ENCODE data around the gene CHRD.

Gene CHRD

GRCh38 chr3:184353546-184353941 lies 26.3 kb upstream of the CHRD start:
- H3K9ac ChIP-seq (ENCODE audit: insufficient read length, low read depth), result no peak overlapping the region
- H3K27me3 ChIP-seq (ENCODE audit: insufficient read depth, insufficient read length), result no peaks in the 10 kb centered on the region
- no peak for TF ChIP-seq ZNF274 (IDR thresholded peaks at IDR 0.05; ENCODE audit: low read depth, low read length)
- no peak for TF ChIP-seq SUZ12 (IDR thresholded peaks at IDR 0.05; ENCODE audit: extremely low read depth, insufficient read depth, insufficient read length)
- TF ChIP-seq YY1 (IDR thresholded peaks at IDR 0.05; ENCODE audit: insufficient read depth, insufficient read length), result no peak
- peaks cover 24% of the 10 kb centered on the region for H3K4me1 ChIP-seq (ENCODE audit: insufficient read depth, insufficient read length)
- H3K4me3 ChIP-seq (ENCODE audit: insufficient read length, low read depth), result no peak overlapping the region
- peaks cover 80% of the 10 kb centered on the region for H3K36me3 ChIP-seq (ENCODE audit: insufficient read depth, insufficient read length, low read length)
- H3K9me3 ChIP-seq (ENCODE audit: insufficient read depth, low read length), result no peaks in the 10 kb centered on the region
- DNase-seq (ENCODE audit: low read depth, low spot score), result no peak

- Histone ChIP-seq H3K4me1 (ENCODE audit: insufficient read depth, insufficient read length) (peaks cover 31% of the 10 kb centered on the region), H3K27me3 (ENCODE audit: insufficient read depth, insufficient read length) (no peaks in the 10 kb centered on the region), H3K4me3 (ENCODE audit: insufficient read length, low read depth) (no peak overlapping the region), H3K9me3 (ENCODE audit: insufficient read depth, low read length) (no peaks in the 10 kb centered on the region), H3K9ac (ENCODE audit: insufficient read length, low read depth) (peak overlapping the region; percentile 27), H3K36me3 (ENCODE audit: insufficient read depth, insufficient read length, low read length) (peaks cover 83% of the 10 kb centered on the region)
- DNase-seq (ENCODE audit: low read depth, low spot score), result no peak
- no peak for TF ChIP-seq YY1 (IDR thresholded peaks at IDR 0.05; ENCODE audit: insufficient read depth, insufficient read length)
- TF ChIP-seq SUZ12 (IDR thresholded peaks at IDR 0.05; ENCODE audit: extremely low read depth, insufficient read depth, insufficient read length), result no peak
- no peak for TF ChIP-seq ZNF274 (IDR thresholded peaks at IDR 0.05; ENCODE audit: low read depth, low read length)
These were observed 25.6 kb upstream of the CHRD start for GRCh38 chr3:184354121-184354728.

- Histone ChIP-seq H3K27me3 (ENCODE audit: insufficient read depth, insufficient read length) (no peaks in the 10 kb centered on the region), H3K9me3 (ENCODE audit: insufficient read depth, low read length) (no peaks in the 10 kb centered on the region), H3K36me3 (ENCODE audit: insufficient read depth, insufficient read length, low read length) (peaks cover 78% of the 10 kb centered on the region), H3K4me1 (ENCODE audit: insufficient read depth, insufficient read length) (peaks cover 36% of the 10 kb centered on the region), H3K4me3 (ENCODE audit: insufficient read length, low read depth) (no peak overlapping the region), H3K9ac (ENCODE audit: insufficient read length, low read depth) (no peak overlapping the region)
- DNase-seq (ENCODE audit: low read depth, low spot score), result no peak
- TF ChIP-seq YY1 (IDR thresholded peaks at IDR 0.05; ENCODE audit: insufficient read depth, insufficient read length), result no peak
- no peak for TF ChIP-seq SUZ12 (IDR thresholded peaks at IDR 0.05; ENCODE audit: extremely low read depth, insufficient read depth, insufficient read length)
- TF ChIP-seq ZNF274 (IDR thresholded peaks at IDR 0.05; ENCODE audit: low read depth, low read length), result no peak
These were observed 25.1 kb upstream of the CHRD start for GRCh38 chr3:184354754-184355153.

- H3K9me3 ChIP-seq (ENCODE audit: insufficient read depth, low read length), result no peaks in the 10 kb centered on the region
- peaks cover 76% of the 10 kb centered on the region for H3K36me3 ChIP-seq (ENCODE audit: insufficient read depth, insufficient read length, low read length)
- peaks cover 39% of the 10 kb centered on the region for H3K4me1 ChIP-seq (ENCODE audit: insufficient read depth, insufficient read length)
- H3K27me3 ChIP-seq (ENCODE audit: insufficient read depth, insufficient read length), result no peaks in the 10 kb centered on the region
- TF ChIP-seq ZNF274 (IDR thresholded peaks at IDR 0.05; ENCODE audit: low read depth, low read length) (no peak), SUZ12 (IDR thresholded peaks at IDR 0.05; ENCODE audit: extremely low read depth, insufficient read depth, insufficient read length) (no peak), YY1 (IDR thresholded peaks at IDR 0.05; ENCODE audit: insufficient read depth, insufficient read length) (no peak)
- no peak overlapping the region for H3K4me3 ChIP-seq (ENCODE audit: insufficient read length, low read depth)
- no peak overlapping the region for H3K9ac ChIP-seq (ENCODE audit: insufficient read length, low read depth)
- DNase-seq (ENCODE audit: low read depth, low spot score), result no peak
These were observed 24.4 kb upstream of the CHRD start for GRCh38 chr3:184355261-184356040.

- no peak overlapping the region for H3K9ac ChIP-seq (ENCODE audit: insufficient read length, low read depth)
- H3K4me1 ChIP-seq (ENCODE audit: insufficient read depth, insufficient read length), result peaks cover 29% of the 10 kb centered on the region
- no peak overlapping the region for H3K4me3 ChIP-seq (ENCODE audit: insufficient read length, low read depth)
- TF ChIP-seq SUZ12 (IDR thresholded peaks at IDR 0.05; ENCODE audit: extremely low read depth, insufficient read depth, insufficient read length) (no peak), YY1 (IDR thresholded peaks at IDR 0.05; ENCODE audit: insufficient read depth, insufficient read length) (no peak)
- no peak for DNase-seq (ENCODE audit: low read depth, low spot score)
- peaks cover 62% of the 10 kb centered on the region for H3K36me3 ChIP-seq (ENCODE audit: insufficient read depth, insufficient read length, low read length)
- no peaks in the 10 kb centered on the region for H3K9me3 ChIP-seq (ENCODE audit: insufficient read depth, low read length)
- H3K27me3 ChIP-seq (ENCODE audit: insufficient read depth, insufficient read length), result no peaks in the 10 kb centered on the region
These were observed 22.4 kb upstream of the CHRD start for GRCh38 chr3:184357248-184358123.

- no peaks in the 10 kb centered on the region for H3K27me3 ChIP-seq (ENCODE audit: insufficient read depth, insufficient read length)
- peaks cover 29% of the 10 kb centered on the region for H3K4me1 ChIP-seq (ENCODE audit: insufficient read depth, insufficient read length)
- no peak for TF ChIP-seq YY1 (IDR thresholded peaks at IDR 0.05; ENCODE audit: insufficient read depth, insufficient read length)
- TF ChIP-seq ZNF274 (IDR thresholded peaks at IDR 0.05; ENCODE audit: low read depth, low read length), result no peak
- TF ChIP-seq SUZ12 (IDR thresholded peaks at IDR 0.05; ENCODE audit: extremely low read depth, insufficient read depth, insufficient read length), result no peak
- no peak for DNase-seq (ENCODE audit: low read depth, low spot score)
- H3K36me3 ChIP-seq (ENCODE audit: insufficient read depth, insufficient read length, low read length), result peaks cover 55% of the 10 kb centered on the region
- no peak overlapping the region for H3K4me3 ChIP-seq (ENCODE audit: insufficient read length, low read depth)
- no peak overlapping the region for H3K9ac ChIP-seq (ENCODE audit: insufficient read length, low read depth)
- no peaks in the 10 kb centered on the region for H3K9me3 ChIP-seq (ENCODE audit: insufficient read depth, low read length)
These were observed 21.6 kb upstream of the CHRD start for GRCh38 chr3:184358124-184358767.
